NCI-H526 treated with DMSO at 0.1 percent for 48 hours (cell line): Measurements from ENCODE around the gene MTA1.

Experiments
- DNase-seq: peaks from one replicate; lab custom pipeline; 2025; lab: John Stamatoyannopoulos, UW

Gene MTA1

GRCh38 chr14:105424861-105425260 lies 5.2 kb downstream of the MTA1 start:
- DNase-seq, result no peak

- DNase-seq, result no peak
Observed at GRCh38 chr14:105425823-105426247, 6.2 kb downstream of the MTA1 start.

- no peak for DNase-seq
Observed at GRCh38 chr14:105426416-105427130, 6.9 kb downstream of the MTA1 start.

- no peak for DNase-seq
Observed at GRCh38 chr14:105427412-105427811, 7.8 kb downstream of the MTA1 start.

- no peak for DNase-seq
Observed at GRCh38 chr14:105427936-105428485, 8.4 kb downstream of the MTA1 start.

- no peak for DNase-seq
Observed at GRCh38 chr14:105430042-105430441, 10.4 kb downstream of the MTA1 start.

GRCh38 chr14:105430565-105430964 lies 10.9 kb downstream of the MTA1 start:
- no peak for DNase-seq

GRCh38 chr14:105431256-105431655 lies 11.6 kb downstream of the MTA1 start:
- no peak for DNase-seq

GRCh38 chr14:105432657-105433056 lies 13.0 kb downstream of the MTA1 start:
- no peak for DNase-seq

GRCh38 chr14:105433161-105433605 lies 13.6 kb downstream of the MTA1 start:
- DNase-seq, result no peak

- DNase-seq, result no peak
Observed at GRCh38 chr14:105436402-105436801, 16.8 kb downstream of the MTA1 start.

- DNase-seq, result peak; percentile 61
Observed at GRCh38 chr14:105436891-105437722, 17.5 kb downstream of the MTA1 start.

- no peak for DNase-seq
Observed at GRCh38 chr14:105437723-105438500, 18.3 kb downstream of the MTA1 start.

- DNase-seq, result no peak
Observed at GRCh38 chr14:105439179-105439578, 19.6 kb downstream of the MTA1 start.

GRCh38 chr14:105439710-105440553 lies 20.3 kb downstream of the MTA1 start:
- DNase-seq, result no peak

- DNase-seq, result no peak
Observed at GRCh38 chr14:105440554-105440900, 20.9 kb downstream of the MTA1 start.

GRCh38 chr14:105440992-105441391 lies 21.4 kb downstream of the MTA1 start:
- DNase-seq, result no peak

- DNase-seq, result no peak
Observed at GRCh38 chr14:105442125-105442524, 22.5 kb downstream of the MTA1 start.

GRCh38 chr14:105442834-105443233 lies 23.2 kb downstream of the MTA1 start:
- no peak for DNase-seq

GRCh38 chr14:105444859-105445258 lies 25.2 kb downstream of the MTA1 start:
- no peak for DNase-seq

GRCh38 chr14:105445290-105445689 lies 25.7 kb downstream of the MTA1 start:
- no peak for DNase-seq
